Stimulated activated CD4-positive, alpha-beta T cell treated with anti-CD3 and anti-CD28 coated beads, Interleukin-15, amount 100 ng/mL, for 1 hour (primary cell): ENCODE data around the gene FANCI.

ENCODE experiments used
- DNase-seq, 2 donors: peaks; one replicate each; pipeline ENCODE4 v3.0.0-alpha.2; 2020; ENCODE audit warnings: low read depth in 1 of 2, low spot score in 1 of 2

Gene FANCI

DNA sequence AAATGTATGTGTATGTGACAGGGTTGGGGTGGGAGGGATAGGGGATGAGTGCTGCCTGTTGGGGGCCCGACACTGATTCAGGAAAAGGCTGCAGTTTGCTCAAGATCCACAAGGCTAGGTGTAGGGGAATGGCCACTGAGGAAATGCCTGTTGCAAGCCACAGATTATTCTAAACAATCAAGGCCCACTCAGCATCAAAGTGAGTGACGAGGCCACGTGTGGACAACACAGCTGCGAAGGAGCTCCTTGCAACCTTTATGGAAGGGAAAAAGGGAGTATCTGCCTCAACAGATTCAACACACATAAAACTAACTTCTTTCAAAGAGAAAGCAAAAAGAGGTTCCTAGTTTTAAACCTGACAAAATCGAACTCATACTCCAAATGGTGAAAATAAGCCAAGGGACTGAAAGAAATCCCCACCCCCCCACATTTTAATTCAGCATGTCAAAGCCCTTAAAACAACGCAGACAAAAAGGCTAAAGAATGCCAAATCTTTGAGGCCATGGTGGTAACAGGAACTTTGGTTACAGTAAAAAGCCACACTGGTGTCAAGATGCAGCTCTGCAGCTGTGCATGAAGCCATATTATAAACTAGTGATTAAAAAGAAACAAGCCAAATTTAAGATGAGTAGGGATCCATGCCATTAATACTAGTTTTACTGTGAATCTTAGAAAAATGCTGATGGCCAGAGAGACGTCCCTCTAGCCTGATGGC lies 87.3 kb downstream of the FANCI start:
- no peak for DNase-seq

DNA sequence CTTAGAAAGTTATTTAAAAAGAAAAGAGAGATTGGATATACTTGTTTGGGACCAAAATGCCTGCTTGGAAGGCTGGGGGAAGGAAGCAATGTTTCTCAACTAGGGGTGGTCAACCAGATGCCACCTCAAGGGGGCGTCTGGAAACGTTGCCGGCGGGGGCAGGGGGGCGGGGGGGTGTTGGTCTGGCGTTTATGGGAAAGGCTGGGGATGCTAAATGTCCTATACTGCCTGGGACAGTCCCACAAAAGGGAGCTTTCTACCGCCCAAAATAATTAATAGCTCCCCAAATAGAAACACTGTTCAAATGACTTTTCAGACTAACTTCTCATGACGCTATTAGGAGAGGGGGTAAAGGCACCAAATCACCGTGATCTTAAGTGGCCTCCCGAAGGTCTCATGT lies 88.7 kb downstream of the FANCI start:
- no peak for DNase-seq

DNA sequence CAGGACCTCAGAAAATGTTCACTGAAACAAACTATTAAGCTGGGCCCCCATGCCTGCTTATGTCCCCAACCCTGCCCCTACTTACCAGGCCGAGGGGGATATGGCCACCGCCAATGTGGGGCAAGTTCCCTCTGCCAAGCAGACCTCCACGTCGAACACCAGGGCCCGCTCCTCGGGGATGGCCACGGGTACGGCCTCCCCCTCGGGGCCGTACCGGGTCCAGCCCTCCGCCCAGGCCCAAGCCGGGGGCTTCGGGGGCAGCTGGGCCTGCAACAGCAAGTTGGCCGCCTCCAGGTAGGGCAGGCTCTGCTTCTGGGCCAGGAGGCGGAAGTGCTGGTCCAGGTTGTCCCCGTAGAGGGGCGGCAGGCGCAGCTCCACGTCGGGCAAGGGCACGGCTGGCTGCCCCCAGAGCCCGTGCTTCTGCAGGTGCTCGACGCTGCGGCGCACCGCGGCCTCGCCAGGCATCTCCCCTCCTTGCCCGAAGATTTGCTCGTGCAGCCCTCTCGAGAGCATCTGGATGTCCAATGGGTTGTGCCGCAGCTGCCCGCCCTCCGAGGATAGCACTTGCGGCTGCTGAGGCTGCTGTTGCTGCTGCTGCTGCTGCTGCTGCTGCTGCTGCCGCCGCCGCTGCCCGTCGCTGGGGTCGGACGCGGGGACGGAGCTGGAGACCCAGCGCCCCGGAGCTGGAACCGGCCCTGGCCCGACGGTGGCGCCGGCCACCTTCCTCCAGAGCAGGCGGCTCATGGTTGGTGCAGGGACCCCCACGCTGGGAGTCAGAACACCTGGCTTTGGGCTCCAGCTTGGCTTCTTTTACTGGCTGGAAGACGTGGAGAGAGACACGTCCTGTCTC lies 89.5 kb downstream of the FANCI start:
- DNase-seq, result no peak

DNA sequence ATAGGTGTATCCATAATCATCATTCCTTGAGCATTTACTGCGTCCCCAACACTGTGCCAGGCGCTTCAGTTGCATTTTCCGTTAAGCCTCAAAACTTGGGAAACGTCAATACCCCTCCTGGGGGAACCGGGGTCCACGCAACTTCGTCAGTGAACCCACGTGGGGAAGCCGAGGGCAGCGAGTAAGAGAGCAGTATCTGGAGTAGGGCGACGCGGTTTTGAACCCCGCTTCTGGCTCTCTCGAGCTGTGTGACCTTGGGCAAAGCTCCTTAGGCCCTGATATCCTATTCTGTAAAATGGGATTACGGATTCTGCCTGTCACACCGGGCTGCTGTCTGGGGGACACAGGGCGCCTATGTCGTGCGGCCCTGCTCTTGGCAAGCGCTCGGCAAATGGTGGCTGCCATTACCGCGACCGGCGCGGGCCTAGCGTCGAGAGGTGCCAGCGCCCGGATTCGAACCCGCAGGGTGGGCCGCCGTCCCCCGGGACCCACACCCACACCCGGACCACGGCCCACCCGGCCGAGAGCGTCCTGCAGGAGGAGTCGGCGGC lies 90.3 kb downstream of the FANCI start:
- no peak for DNase-seq

DNA sequence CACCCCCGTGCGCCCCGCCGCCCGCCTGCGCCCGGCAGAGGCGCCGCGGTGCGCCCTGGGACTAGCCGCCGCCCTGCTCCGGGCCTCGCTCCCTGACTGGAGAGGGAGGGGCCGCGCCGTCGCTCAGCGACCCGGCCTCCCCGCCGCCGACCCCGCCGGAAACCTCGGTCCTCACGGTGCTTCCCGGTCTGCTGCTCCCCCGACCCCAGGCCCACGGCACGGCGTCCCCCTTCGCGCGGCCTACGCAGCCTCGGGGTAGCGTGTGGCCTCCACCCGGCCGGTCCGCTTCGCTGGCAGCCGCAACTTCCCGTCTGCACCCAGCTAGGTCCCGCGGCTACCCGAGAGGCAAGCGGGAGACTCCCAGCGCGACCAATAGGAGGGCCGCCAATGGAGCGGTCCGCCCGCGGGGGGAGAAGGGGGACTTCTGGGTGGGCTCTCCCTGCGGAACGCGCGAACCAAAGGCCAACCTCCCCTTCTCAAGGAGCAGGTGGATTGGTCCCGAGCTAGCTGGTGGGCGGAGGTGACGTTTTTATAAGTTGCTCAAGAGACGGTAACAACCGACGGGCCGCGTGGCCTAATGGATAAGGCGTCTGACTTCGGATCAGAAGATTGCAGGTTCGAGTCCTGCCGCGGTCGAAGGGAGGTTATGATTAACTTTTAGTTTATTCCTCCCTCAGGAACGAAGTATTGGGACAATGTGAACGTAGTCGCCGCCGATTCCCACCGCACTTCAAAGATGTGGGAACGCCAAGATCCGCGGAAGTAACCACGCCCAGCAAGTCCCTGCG lies 90.9 kb downstream of the FANCI start, which contains the start of gene POLG:
POLG (minus strand) TSS at position 315 of the 788 bp plus-strand sequence. CDS start 1,070 bp downstream, outside the sequence.
- peak; percentile 98 to 99 for DNase-seq

DNA sequence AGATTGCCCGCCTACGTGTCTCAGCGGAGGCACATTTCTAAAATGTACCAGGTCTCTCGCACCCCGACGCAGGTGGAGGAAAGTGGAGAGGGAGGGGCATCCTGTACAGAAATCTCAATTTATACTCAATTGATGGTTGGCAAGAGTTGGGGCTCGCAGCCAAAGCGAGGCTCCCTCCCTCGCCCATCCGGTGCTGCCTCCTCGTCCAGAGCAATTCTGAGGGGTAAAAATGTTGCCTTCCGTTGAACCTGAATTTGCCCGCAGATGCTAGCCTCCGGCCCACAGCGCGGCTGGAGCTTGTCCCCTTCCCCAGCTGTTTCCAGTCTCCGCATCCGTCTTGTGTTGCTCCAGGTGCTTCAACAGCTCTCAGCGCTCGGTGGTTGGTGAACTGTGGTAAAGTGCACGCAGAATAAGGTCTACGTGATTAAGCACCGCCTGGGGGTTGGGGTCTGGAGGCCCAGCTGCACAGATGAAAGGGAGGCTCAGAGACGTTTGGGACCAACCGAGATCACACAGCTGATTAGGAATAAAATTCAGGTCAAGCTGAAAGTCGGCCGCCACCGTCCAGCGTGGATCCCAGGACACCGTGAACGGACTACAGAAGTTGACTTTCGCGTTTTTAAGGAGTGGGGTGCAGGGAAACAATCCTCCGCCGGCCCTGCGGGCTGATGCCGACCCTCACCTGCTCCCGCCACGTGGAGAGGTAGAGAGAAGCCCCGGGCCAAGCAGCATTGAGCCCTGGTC lies 91.7 kb downstream of the FANCI start:
- peak in 1 of 2 donors; percentile 13 for DNase-seq

DNA sequence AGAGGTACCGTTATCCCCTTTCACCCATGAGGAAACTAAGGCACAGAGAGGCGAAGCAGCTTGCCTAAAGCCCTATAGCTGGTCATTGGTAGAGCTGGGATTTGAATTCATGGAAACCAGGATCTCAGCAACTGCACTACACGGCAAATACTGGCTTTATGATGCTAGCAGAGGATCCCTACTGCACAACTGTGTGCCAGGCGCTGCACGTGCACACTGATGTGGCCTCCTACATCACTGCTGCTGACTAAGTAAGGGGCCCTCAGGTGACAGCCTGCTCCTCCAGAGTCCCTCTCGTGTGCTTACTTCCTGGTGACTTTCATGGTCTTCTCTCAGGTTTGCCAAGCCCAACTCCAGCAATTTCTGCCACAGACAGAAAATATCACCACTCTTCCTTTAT lies 94.3 kb downstream of the FANCI start:
- DNase-seq, result no peak

DNA sequence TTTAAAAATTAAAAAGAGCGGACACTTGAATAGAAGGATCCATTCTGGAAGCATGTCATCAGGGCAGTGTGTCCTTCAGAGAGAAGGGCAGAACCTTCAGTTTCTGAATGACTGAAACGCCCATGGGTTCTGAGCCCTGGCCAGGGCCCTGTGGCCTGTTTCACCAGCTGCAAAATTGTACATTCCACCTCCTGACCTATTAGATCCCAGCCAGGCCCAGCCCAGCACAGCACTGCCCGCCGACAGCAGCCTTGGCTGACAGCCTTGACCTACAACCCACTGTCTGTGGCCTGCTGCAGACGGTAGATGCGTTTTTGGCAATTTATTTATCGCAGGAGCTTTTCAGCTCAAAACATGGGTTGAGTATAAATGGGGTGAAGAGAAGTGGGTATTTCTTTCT lies 96.8 kb downstream of the FANCI start:
- DNase-seq, result no peak

GRCh38 chr15:89341316-89342005 lies 97.7 kb downstream of the FANCI start:
- DNase-seq, result no peak

- DNase-seq, result no peak
Measured at GRCh38 chr15:89342840-89343239, 99.1 kb downstream of the FANCI start.

DNA sequence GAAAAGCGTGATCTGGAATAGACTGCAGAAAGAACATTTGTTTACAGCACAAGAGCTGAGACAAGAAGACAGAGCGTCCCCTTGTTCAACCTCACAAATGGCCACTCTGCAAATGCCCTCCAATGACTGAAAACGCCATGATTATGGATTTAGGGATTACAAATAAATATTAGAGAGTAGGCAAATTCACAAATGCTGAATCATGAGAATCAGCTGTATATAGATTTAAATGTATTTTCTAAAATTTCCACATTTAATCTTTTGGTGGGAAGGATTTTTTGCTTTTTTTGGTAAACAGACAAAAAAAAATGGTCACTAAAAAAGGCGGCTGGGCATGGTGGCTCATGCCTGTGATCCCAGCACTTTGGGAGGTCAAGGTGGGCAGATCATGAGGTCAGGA lies 101.5 kb downstream of the FANCI start:
- no peak for DNase-seq

- DNase-seq, result no peak
Measured at GRCh38 chr15:89346516-89347231, 102.9 kb downstream of the FANCI start.

DNA sequence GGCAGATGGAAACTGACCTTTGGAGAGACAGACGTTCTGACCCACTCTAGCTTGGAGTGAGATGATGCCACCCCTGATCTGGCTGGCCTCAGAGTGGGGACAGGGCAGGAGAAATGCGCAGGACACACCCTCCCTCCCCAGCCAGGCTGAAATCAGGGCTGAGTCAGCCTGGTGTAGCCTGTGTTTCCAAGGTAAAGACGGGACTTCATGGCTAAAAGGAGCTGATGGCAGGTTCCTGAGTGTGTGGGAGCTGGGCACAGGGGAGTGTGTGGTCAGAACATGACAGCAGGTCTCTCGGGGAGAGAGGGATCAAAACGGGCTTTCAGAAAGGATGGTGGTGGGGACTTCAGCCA lies 105.4 kb downstream of the FANCI start:
- no peak for DNase-seq

GRCh38 chr15:89352476-89352875 lies 108.7 kb downstream of the FANCI start:
- no peak for DNase-seq

- no peak for DNase-seq
Measured at GRCh38 chr15:89353991-89354390, 110.2 kb downstream of the FANCI start.

DNA sequence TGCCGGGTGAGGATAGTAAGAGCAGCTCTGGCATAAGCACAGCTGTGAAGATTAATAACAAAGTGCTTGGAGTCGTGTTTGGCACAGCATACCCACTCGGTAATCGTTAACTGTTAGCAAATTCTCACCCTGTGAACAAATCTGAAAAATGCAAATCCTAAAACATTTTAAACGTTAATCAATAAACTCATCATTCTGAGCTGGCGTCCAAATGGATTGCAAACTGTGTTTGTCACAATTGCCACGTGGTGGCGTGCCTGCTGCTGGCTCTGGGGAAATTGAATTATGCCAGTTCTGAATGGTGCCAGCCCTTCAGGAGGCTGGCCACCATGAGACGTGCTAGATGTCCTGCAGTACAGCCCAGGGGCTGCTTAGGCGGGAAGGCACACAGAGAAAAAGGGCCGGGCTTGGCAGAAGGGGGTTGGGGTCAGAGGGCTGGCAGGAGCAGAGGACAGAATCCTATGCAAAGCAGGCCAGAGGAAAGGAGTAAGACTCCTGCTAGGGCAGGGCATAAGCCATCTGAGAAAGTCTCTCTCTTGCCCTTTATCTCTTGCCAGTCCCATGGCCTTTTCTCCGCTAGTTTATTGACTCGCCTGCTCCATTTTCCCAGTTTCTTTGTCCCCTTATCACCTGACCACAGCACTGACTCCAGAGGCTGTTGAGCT lies 113.0 kb downstream of the FANCI start:
- DNase-seq, result no peak

DNA sequence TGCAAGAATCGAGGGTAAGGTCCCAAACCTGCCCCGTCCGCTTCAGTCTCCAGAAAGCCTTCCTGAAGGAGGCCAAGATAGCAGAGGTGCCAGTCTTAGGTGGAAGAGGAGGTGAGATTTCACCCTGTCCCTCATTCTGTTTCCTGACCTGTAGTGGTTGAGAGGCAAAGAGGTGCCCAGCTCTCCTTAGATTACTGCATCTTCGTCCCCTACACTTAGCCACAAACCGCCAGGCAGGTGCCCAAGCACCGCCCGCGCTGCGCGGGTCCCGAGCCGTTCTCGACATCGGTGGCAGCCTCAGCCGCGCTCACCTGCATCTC lies 114.6 kb downstream of the FANCI start:
- no peak for DNase-seq

GRCh38 chr15:89358755-89359439 lies 115.1 kb downstream of the FANCI start:
- peak; percentile 67 to 75 for DNase-seq
